SK-N-SH (cell line): ENCODE measurements around the gene ATXN7L2. TPM values are rescaled to one million over a fixed set of nuclear protein-coding genes. Genes with fewer than 3 reads are reported as not detected.

Experiments
- CTCF ChIA-PET: fragments of 300-600, 350-600 bp; formaldehyde crosslinking; extraction: SDS; loops from one replicate; lab custom pipeline; 2021; lab: Yijun Ruan, JAX
- POLR2A ChIA-PET: fragments of 350-600 bp; sonication (Branson Sonifier 250); formaldehyde crosslinking; extraction: SDS; loops from one replicate; lab custom pipeline; 2020; ENCODE audit warnings: antibody characterized with exemption, inconsistent platforms; lab: Yijun Ruan, JAX
- DNase-seq: peaks from one replicate; pipeline ENCODE4 v3.0.0; 2012
- H2AFZ ChIP-seq: fragments of 200-600 bp; sonication (generic); 2 replicates; pipeline ENCODE4 v1.8.1; 2016; ENCODE audit warnings: antibody characterized with exemption, mild to moderate bottlenecking, low read depth
- H3F3A ChIP-seq: fragments of 200-600 bp; sonication (generic); replicated peaks from 2 replicates; pipeline ENCODE3; 2016; ENCODE audit warnings: antibody characterized with exemption, mild to moderate bottlenecking; ENCODE audit not compliant: insufficient read depth
- H3K27ac ChIP-seq, 2 experiments: fragments of 200-500 bp in 1 of 2; fragments of 200-600 bp in 1 of 2; sonication (Bioruptor generic) in 1 of 2; sonication (generic), shearing (Covaris generic) in 1 of 2; 2 replicates each; pipeline versions ENCODE4 v1.5.1 to v1.6.1; 2014 to 2016; ENCODE audit warnings: low read depth in 2 of 2, inconsistent platforms in 1 of 2, low read length in 1 of 2, mild to moderate bottlenecking in 1 of 2, mixed read lengths in 1 of 2
- H3K27me3 ChIP-seq: fragments of 200-600 bp; sonication (generic), shearing (Covaris generic); 2 replicates; pipeline ENCODE4 v1.6.1; 2016; ENCODE audit warnings: mixed run types; ENCODE audit not compliant: insufficient read depth
- H3K36me3 ChIP-seq, 2 experiments: fragments of 200-500 bp in 1 of 2; fragments of 200-600 bp in 1 of 2; sonication (Bioruptor generic) in 1 of 2; sonication (generic) in 1 of 2; replicated peaks in 1 of 2; 2 replicates each; pipeline versions ENCODE3 to v1.5.1; 2014 to 2016; ENCODE audit warnings: low read length in 1 of 2, mild to moderate bottlenecking in 1 of 2; ENCODE audit not compliant: insufficient read depth in 2 of 2, control insufficient read depth in 1 of 2
- H3K4me1 ChIP-seq, 2 experiments: fragments of 200-500 bp in 1 of 2; fragments of 200-600 bp in 1 of 2; sonication (Bioruptor generic) in 1 of 2; sonication (generic), shearing (Covaris generic) in 1 of 2; 2 replicates each; pipeline versions ENCODE4 v1.5.1 to v1.6.1; 2014 to 2016; ENCODE audit warnings: low read depth in 1 of 2, low read length in 1 of 2, mixed run types in 1 of 2; ENCODE audit not compliant: insufficient read depth in 2 of 2, control insufficient read depth in 1 of 2
- H3K4me2 ChIP-seq: fragments of 200-600 bp; sonication (generic), shearing (Covaris generic); 2 replicates; pipeline ENCODE4 v1.6.1; 2017; ENCODE audit warnings: mixed run types
- H3K4me3 ChIP-seq, 2 experiments: fragments of 200-500 bp in 1 of 2; fragments of 200-600 bp in 1 of 2; sonication (Bioruptor generic) in 1 of 2; sonication (generic), shearing (Covaris generic) in 1 of 2; 2 replicates each; pipeline versions ENCODE4 v1.5.1 to v1.8.1; 2014 to 2016; ENCODE audit warnings: low read depth in 2 of 2, inconsistent platforms in 1 of 2, low read length in 1 of 2, mild to moderate bottlenecking in 1 of 2, mixed read lengths in 1 of 2, moderate library complexity in 1 of 2
- H3K79me2 ChIP-seq: fragments of 200-600 bp; sonication (generic); 2 replicates; pipeline ENCODE4 v1.8.1; 2017; ENCODE audit warnings: mild to moderate bottlenecking; ENCODE audit not compliant: insufficient read depth
- H3K9ac ChIP-seq: fragments of 200-600 bp; sonication (generic); 2 replicates; pipeline ENCODE4 v1.6.1; 2017; ENCODE audit warnings: mixed run types
- H3K9me2 ChIP-seq: fragments of 200-600 bp; sonication (generic); 2 replicates; pipeline ENCODE4 v1.6.1; 2017; ENCODE audit warnings: mixed run types
- H3K9me3 ChIP-seq: fragments of 200-600 bp; sonication (generic); 2 replicates; pipeline ENCODE4 v1.6.1; 2017; ENCODE audit warnings: mixed run types, mild to moderate bottlenecking, moderate library complexity
- H4K20me1 ChIP-seq: fragments of 200-600 bp; sonication (generic); 2 replicates; pipeline ENCODE4 v1.6.1; 2017; ENCODE audit warnings: mild to moderate bottlenecking, mixed run types; ENCODE audit not compliant: insufficient read depth
- ELF1 ChIP-seq: IDR thresholded peaks from 2 replicates; pipeline ENCODE4 v1.4.0; 2012
- EP300 ChIP-seq, 2 experiments: IDR thresholded peaks; 2 replicates each; pipeline versions ENCODE4 v1.4.0 to v1.6.1; 2012; ENCODE audit warnings: borderline replicate concordance in 1 of 2, low read depth in 1 of 2, low read length in 1 of 2
- EZH2phosphoT487 ChIP-seq: fragments of 200-600 bp; sonication (generic); IDR thresholded peaks from 2 replicates; pipeline ENCODE4 v1.6.1; 2017; ENCODE audit warnings: low read depth, mixed run types, mild to moderate bottlenecking, antibody characterized with exemption, moderate library complexity, borderline replicate concordance
- FOXM1 ChIP-seq: IDR thresholded peaks from 2 replicates; pipeline ENCODE4 v1.4.0; 2012; ENCODE audit warnings: low read depth, mild to moderate bottlenecking
- GABPA ChIP-seq: IDR thresholded peaks from 2 replicates; pipeline ENCODE4 v1.4.0; 2012; ENCODE audit warnings: low read depth, mild to moderate bottlenecking
- IRF3 ChIP-seq: fragments of 150-350 bp; IDR thresholded peaks from 2 replicates; pipeline ENCODE4 v1.6.1; 2016; ENCODE audit warnings: mild to moderate bottlenecking, low read depth, low read length
- JUND ChIP-seq: IDR thresholded peaks from 2 replicates; pipeline ENCODE4 v1.4.0; 2012
- MXI1 ChIP-seq: IDR thresholded peaks from 2 replicates; pipeline ENCODE4 v1.6.1; 2012; ENCODE audit warnings: mild to moderate bottlenecking, low read depth, low read length, improper control_type of control experiment
- NFIC ChIP-seq: IDR thresholded peaks from 2 replicates; pipeline ENCODE4 v1.4.0; 2012; ENCODE audit warnings: borderline replicate concordance
- NRF1 ChIP-seq: IDR thresholded peaks from 2 replicates; pipeline ENCODE4 v1.6.1; 2012; ENCODE audit warnings: low read depth, mild to moderate bottlenecking, low read length
- POLR2AphosphoS5 ChIP-seq: IDR thresholded peaks from 2 replicates; pipeline ENCODE4 v1.6.1; 2012; ENCODE audit warnings: low read depth, low read length
- RCOR1 ChIP-seq: fragments of 150-350 bp; IDR thresholded peaks from 2 replicates; pipeline ENCODE4 v1.6.1; 2017; ENCODE audit warnings: antibody characterized with exemption, low read length
- RFX5 ChIP-seq: IDR thresholded peaks from 2 replicates; pipeline ENCODE4 v1.6.1; 2012; ENCODE audit warnings: mild to moderate bottlenecking, improper control_type of control experiment, low read length
- TCF12 ChIP-seq: IDR thresholded peaks from 2 replicates; pipeline ENCODE4 v1.4.0; 2012
- TEAD4 ChIP-seq: IDR thresholded peaks from 2 replicates; pipeline ENCODE4 v1.4.0; 2012; ENCODE audit warnings: mild to moderate bottlenecking, borderline replicate concordance; ENCODE audit not compliant: insufficient read depth
- YY1 ChIP-seq: IDR thresholded peaks from 2 replicates; pipeline ENCODE4 v1.4.0; 2012; ENCODE audit warnings: low read depth, mild to moderate bottlenecking
- WGBS: methylation state at CpG from one replicate; pipeline ENCODE4 v1.1.6; 2017; ENCODE audit warnings: low lambda C conversion rate; 5-methylcytosine and 5-hydroxymethylcytosine counted together
- polyA plus RNA-seq, 3 experiments: library from polyadenylated mRNA; depleted of rRNA; stranded (reverse); fragments of >200 nt; gene quantifications; 2 replicates each; pipeline ENCODE4 v1.2.3, GENCODE V29; 2012
- TF ChIP-seq, protein P1 (sequence below): IDR thresholded peaks from 2 replicates; pipeline ENCODE4; 2012

Gene ATXN7L2
- polyA plus RNA-seq, 1 of the 3 experiments (the other 2 are of a cell fraction): 4.0 TPM

DNA sequence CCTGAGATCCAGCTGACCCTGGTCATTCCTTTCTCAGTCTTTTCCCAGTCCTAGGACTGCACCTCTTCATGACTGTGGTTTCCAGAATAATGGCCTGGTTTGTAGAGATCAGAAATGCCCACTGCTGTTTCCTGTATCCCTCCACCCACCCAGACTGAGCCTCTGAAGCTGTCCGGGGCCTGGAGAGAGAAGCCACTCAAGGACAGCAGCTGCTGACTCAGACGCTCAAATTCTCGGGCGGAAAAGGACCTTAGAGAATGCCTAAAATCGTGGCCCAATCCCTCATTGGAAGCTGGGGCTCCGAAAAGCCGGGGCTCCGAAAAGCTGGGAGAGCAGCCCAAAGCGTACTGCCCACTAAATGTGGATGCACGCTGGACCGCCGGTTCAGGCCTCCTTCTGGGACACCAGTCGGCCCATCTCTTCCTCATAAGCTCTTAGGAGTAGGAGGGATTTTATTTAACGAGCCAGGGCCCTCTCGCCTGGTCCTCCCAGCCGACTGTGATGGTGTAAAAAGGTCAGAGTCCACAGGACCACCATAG, 48.2 kb downstream of the ATXN7L2 start:
- H3K27ac ChIP-seq: no peak overlapping the region; a peak in 1 of 4 replicates
- H3K36me3 ChIP-seq: no peaks in the 10 kb centered on the region
- no peaks in the 10 kb centered on the region for H3K9me3 ChIP-seq
- no peak for TF ChIP-seq EZH2phosphoT487
- TF ChIP-seq RCOR1: no peak
- no peak for TF ChIP-seq IRF3
- no peak for TF ChIP-seq FOXM1
- no peak for TF ChIP-seq RFX5
- no peak for TF ChIP-seq ELF1
- no peak for TF ChIP-seq POLR2AphosphoS5
- no peak for TF ChIP-seq JUND
- no peak for TF ChIP-seq YY1
- no peak for TF ChIP-seq TEAD4
- no peak for TF ChIP-seq TCF12
- TF ChIP-seq, protein P1, sequence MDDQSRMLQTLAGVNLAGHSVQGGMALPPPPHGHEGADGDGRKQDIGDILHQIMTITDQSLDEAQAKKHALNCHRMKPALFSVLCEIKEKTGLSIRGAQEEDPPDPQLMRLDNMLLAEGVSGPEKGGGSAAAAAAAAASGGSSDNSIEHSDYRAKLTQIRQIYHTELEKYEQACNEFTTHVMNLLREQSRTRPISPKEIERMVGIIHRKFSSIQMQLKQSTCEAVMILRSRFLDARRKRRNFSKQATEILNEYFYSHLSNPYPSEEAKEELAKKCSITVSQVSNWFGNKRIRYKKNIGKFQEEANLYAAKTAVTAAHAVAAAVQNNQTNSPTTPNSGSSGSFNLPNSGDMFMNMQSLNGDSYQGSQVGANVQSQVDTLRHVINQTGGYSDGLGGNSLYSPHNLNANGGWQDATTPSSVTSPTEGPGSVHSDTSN: no peak
- TF ChIP-seq EP300 (IDR thresholded peaks at IDR 0.05; ENCODE audit: borderline replicate concordance in 1 of 2, low read depth in 1 of 2, low read length in 1 of 2): no peak
- TF ChIP-seq GABPA: no peak
- no peak for TF ChIP-seq MXI1
- no peak for TF ChIP-seq NRF1
- no peak for TF ChIP-seq NFIC
- H3K4me2 ChIP-seq: no peak overlapping the region
- 65% methylated on average over 12 of the region's 16 CpGs for WGBS
- no peaks in the 10 kb centered on the region for H3K9me2 ChIP-seq
- H2AFZ ChIP-seq: peak overlapping the region; percentile 91; the same call in 1 of the 2 replicates
- ChIA-PET POLR2A (interaction anchor here (1.0 to 2.0 kb wide), 7 partner anchors 17 to 254 kb away, joined by 3 to 7 read pairs (median 3); partner anchors contain the start of genes CYB561D1 and GNAI3), CTCF (interaction anchor here (0.6 to 26.3 kb wide), 73 partner anchors 9 to 634 kb away, joined by 3 to 1710 read pairs (median 4); partner anchors contain the start of genes AMIGO1, AMPD2, ATXN7L2 and CYB561D1)
- H3K27me3 ChIP-seq: no peaks in the 10 kb centered on the region
- peaks cover 0 to 48% of the 10 kb centered on the region in 2 experiments; a peak in 1 of 4 replicates for H3K4me1 ChIP-seq
- peak overlapping the region in 1 of 2 experiments; percentile 44; a peak in 1 of 4 replicates for H3K4me3 ChIP-seq
- no peak overlapping the region for H3K9ac ChIP-seq
- no peak for DNase-seq
- H3K79me2 ChIP-seq: no peaks in the 10 kb centered on the region
- no peaks in the 10 kb centered on the region for H4K20me1 ChIP-seq
- H3F3A ChIP-seq: no peaks in the 10 kb centered on the region
